GM12878 (cell line): ENCODE data around the gene NRXN3. TPM values are rescaled to one million over a fixed set of nuclear protein-coding genes. Genes with fewer than 3 reads are reported as not detected.

Source experiments
- ATAC-seq: fragments of 200-7000 bp; cut with Tn5 transposase; 3 replicates; pipeline ENCODE4 v1.9.1; 2020; ENCODE audit warnings: mild to moderate bottlenecking, moderate library complexity
- BruUV-seq: library from RNA; stranded (reverse); fragments of 400-500 nt; replicated peaks from 2 replicates; lab custom pipeline; 2021; lab: Mats Ljungman, UMichigan
- CTCF ChIA-PET: fragments of 300-600 bp; sonication (Branson Sonifier 250); formaldehyde crosslinking; extraction: SDS; loops from one replicate; lab custom pipeline; 2021; ENCODE audit warnings: inconsistent platforms; lab: Yijun Ruan, JAX
- POLR2A ChIA-PET: fragments of 350-600 bp; formaldehyde crosslinking; extraction: SDS; loops from one replicate; lab custom pipeline; 2021; ENCODE audit warnings: inconsistent platforms; lab: Charles Lee
- RAD21 ChIA-PET: fragments of 300-600 bp; sonication (Branson Sonifier 250); formaldehyde crosslinking; loops from one replicate; lab custom pipeline; 2023; ENCODE audit warnings: antibody characterized with exemption; ENCODE audit not compliant: unreplicated experiment; lab: Charles Lee
- SMC1A ChIA-PET: fragments of 300-600 bp; sonication (Branson Sonifier 250); formaldehyde crosslinking; loops from one replicate; lab custom pipeline; 2023; ENCODE audit not compliant: unreplicated experiment, uncharacterized antibody; lab: Charles Lee
- DNase-seq: peaks from one replicate; pipeline ENCODE4 v3.0.0-alpha.2; 2011; ENCODE audit warnings: low read depth, low spot score
- FAIRE-seq: peaks from 3 replicates; lab custom pipeline; 2011; peaks lifted over from hg19 to GRCh38; lab: Jason Lieb, UNC
- H2AFZ ChIP-seq: 2 replicates; pipeline ENCODE4 v1.6.0; 2011; ENCODE audit warnings: low read depth, low read length, control low read depth; ENCODE audit not compliant: control insufficient read depth
- H3K27ac ChIP-seq: 2 replicates; pipeline ENCODE4 v1.5.1; 2011; ENCODE audit warnings: control low read depth; ENCODE audit not compliant: control insufficient read depth, insufficient read depth
- H3K27me3 ChIP-seq, 2 experiments: replicated peaks in 1 of 2; 2 replicates each; pipeline versions ENCODE4 v1.6.0 to v1.6.1; 2011; ENCODE audit warnings: low read length in 1 of 2; ENCODE audit not compliant: control insufficient read depth in 2 of 2, insufficient read depth in 2 of 2
- H3K36me3 ChIP-seq, 2 experiments: 2 replicates each; pipeline ENCODE4 v1.5.1; 2011; ENCODE audit warnings: low read length in 1 of 2; ENCODE audit not compliant: control insufficient read depth in 2 of 2, insufficient read depth in 2 of 2
- H3K4me1 ChIP-seq: 2 replicates; pipeline ENCODE4 v1.6.1; 2011; ENCODE audit warnings: mild to moderate bottlenecking, low read length, moderate library complexity, mixed read lengths; ENCODE audit not compliant: control insufficient read depth, insufficient read depth
- H3K4me2 ChIP-seq: 2 replicates; pipeline ENCODE4 v1.6.0; 2011; ENCODE audit warnings: control low read depth; ENCODE audit not compliant: control insufficient read depth, insufficient read depth
- H3K4me3 ChIP-seq: fragments of 200-600 bp; sonication (generic); 2 replicates; pipeline ENCODE4 v1.5.1; 2016
- H3K79me2 ChIP-seq: 2 replicates; pipeline ENCODE4 v1.6.0; 2011; ENCODE audit warnings: low read length; ENCODE audit not compliant: control insufficient read depth, insufficient read depth
- H3K9ac ChIP-seq: 2 replicates; pipeline ENCODE4 v1.8.0; 2011; ENCODE audit warnings: low read length, control low read depth, mixed read lengths; ENCODE audit not compliant: control insufficient read depth, insufficient read depth
- H3K9me3 ChIP-seq: replicated peaks from 3 replicates; pipeline ENCODE4 v1.5.1; 2011; ENCODE audit warnings: mild to moderate bottlenecking, low read length; ENCODE audit not compliant: control insufficient read depth, insufficient read depth
- H4K20me1 ChIP-seq: 2 replicates; pipeline ENCODE4 v1.6.0; 2011; ENCODE audit not compliant: control insufficient read depth, insufficient read depth
- ASH2L ChIP-seq: fragments of 300-600, 200-600 bp; sonication (generic); IDR thresholded peaks from 2 replicates; pipeline ENCODE4 v1.6.1; 2017; ENCODE audit warnings: low read depth, mild to moderate bottlenecking, borderline replicate concordance
- CBX5 ChIP-seq: sonication (generic); IDR thresholded peaks from 2 replicates; pipeline ENCODE4 v1.6.1; 2016; ENCODE audit warnings: low read depth, moderate library complexity, mild to moderate bottlenecking, inconsistent platforms
- FOS ChIP-seq: IDR thresholded peaks from 3 replicates; pipeline ENCODE4 v1.6.1; 2011; ENCODE audit warnings: borderline replicate concordance; ENCODE audit not compliant: insufficient read length; ENCODE audit errors: extremely low read depth
- FOXK2 ChIP-seq: fragments of 450-650 bp; IDR thresholded peaks from 2 replicates; pipeline ENCODE4 v1.6.1; 2017; ENCODE audit warnings: mild to moderate bottlenecking, moderate library complexity
- IRF3 ChIP-seq: fragments of 450-650 bp; IDR thresholded peaks from 2 replicates; pipeline ENCODE4 v1.6.1; 2014; ENCODE audit warnings: mild to moderate bottlenecking
- MXI1 ChIP-seq: fragments of 150-350 bp; IDR thresholded peaks from 2 replicates; pipeline ENCODE4 v1.6.1; 2011; ENCODE audit warnings: low read depth, mild to moderate bottlenecking, inconsistent platforms, low read length, improper control_type of control experiment
- MYB ChIP-seq: fragments of 150-350 bp; IDR thresholded peaks from 2 replicates; pipeline ENCODE4 v1.6.1; 2014; ENCODE audit warnings: mild to moderate bottlenecking, low read depth, low read length, borderline replicate concordance
- NFIC ChIP-seq: IDR thresholded peaks from 2 replicates; pipeline ENCODE4 v1.6.1; 2012; ENCODE audit warnings: low read depth, mild to moderate bottlenecking, inconsistent platforms, low read length, moderate library complexity
- RAD21 ChIP-seq: IDR thresholded peaks from 2 replicates; pipeline ENCODE4 v1.6.1; 2011; ENCODE audit warnings: mild to moderate bottlenecking, low read depth, low read length, moderate library complexity; ENCODE audit not compliant: insufficient read depth
- RAD51 ChIP-seq: fragments of 450-650 bp; IDR thresholded peaks from 2 replicates; pipeline ENCODE4 v1.6.1; 2016; ENCODE audit warnings: moderate library complexity, mild to moderate bottlenecking, inconsistent platforms
- SMAD1 ChIP-seq: fragments of 450-650 bp; IDR thresholded peaks from 2 replicates; pipeline ENCODE4 v1.6.1; 2018; ENCODE audit warnings: mild to moderate bottlenecking, low read depth; ENCODE audit not compliant: partially characterized antibody
- TBL1XR1 ChIP-seq: IDR thresholded peaks from 2 replicates; pipeline ENCODE4 v1.6.1; 2012; ENCODE audit warnings: low read depth, low read length, improper control_type of control experiment
- ZBED1 ChIP-seq: IDR thresholded peaks from 2 replicates; pipeline ENCODE4 v1.6.1; 2016; ENCODE audit warnings: borderline replicate concordance
- ZNF217 ChIP-seq: fragments of 450-650 bp; IDR thresholded peaks from 2 replicates; pipeline ENCODE4 v1.6.1; 2017; ENCODE audit warnings: antibody characterized with exemption, mild to moderate bottlenecking
- ZZZ3 ChIP-seq: IDR thresholded peaks from 2 replicates; pipeline ENCODE4 v1.6.1; 2011; ENCODE audit warnings: low read depth; ENCODE audit not compliant: control insufficient read depth, insufficient read length
- WGBS: methylation state at CpG from one replicate; pipeline ENCODE4 v1.1.6; 2016; ENCODE audit warnings: low lambda C conversion rate; ENCODE audit not compliant: insufficient replicate concordance, insufficient coverage; ENCODE audit errors: missing lambda C conversion rate; 5-methylcytosine and 5-hydroxymethylcytosine counted together
- in situ Hi-C: fragments of 300-500 bp; cut with MboI; formaldehyde crosslinking; loops from 9 replicates; pipeline ENCODE4 v1.14.3; 2018; ENCODE audit warnings: mixed read lengths
- intact Hi-C: fragments of 100-400 bp; cut with micrococcal nuclease; formaldehyde crosslinking; loops from one replicate; pipeline ENCODE4 v1.14.2; 2022; ENCODE audit not compliant: unreplicated experiment
- polyA plus RNA-seq, 11 experiments: library from polyadenylated mRNA; depleted of rRNA in 4 of 11; unstranded in 6 of 11; stranded (reverse) in 5 of 11; fragments of >200 nt; fragmentation: Nextera tagmentation in 4 of 11; fragmentation: Illumina TruSeq in 1 of 11; extraction: Ambion mirVana in 4 of 11; extraction: Trizol in 1 of 11; gene quantifications; 1 replicate in 1 of 11; 2 replicates in 10 of 11; pipeline versions ENCODE4 v1.2.1 to v1.2.3, GENCODE V29; 2011 to 2016; ENCODE audit warnings: inconsistent platforms in 2 of 11, missing spikeins in 2 of 11, low read depth in 1 of 11
- total RNA-seq, 4 experiments: library from RNA; depleted of rRNA in 3 of 4; stranded (reverse); fragments of >200 nt in 3 of 4; fragmentation: Illumina TruSeq in 1 of 4; extraction: Trizol in 1 of 4; gene quantifications; 2 replicates each; pipeline versions ENCODE4 v1.2.1 to v1.2.3, GENCODE V29; 2013 to 2021
- TF ChIP-seq, protein P1 (sequence below): IDR thresholded peaks from 2 replicates; pipeline ENCODE4 v1.6.1; 2012; ENCODE audit warnings: improper control_type of control experiment, low read depth, low read length; ENCODE audit not compliant: insufficient replicate concordance
- TF ChIP-seq, protein P2 (sequence below): fragments of 450-650 bp; IDR thresholded peaks from 2 replicates; pipeline ENCODE4 v1.6.1; 2017; ENCODE audit warnings: borderline replicate concordance

The NRXN3 gene
- total and polyA plus RNA-seq, 10 of the 15 experiments (the other 5 are each of a cell fraction or from before 2014, with no cell fraction given), result 0.52 to 3.3 (median 1.4) TPM

- H3K79me2 ChIP-seq, result no peaks in the 10 kb centered on the region
- POLR2A ChIA-PET, result no interaction called here
- BruUV-seq, result no TSS peak
- H3K36me3 ChIP-seq, result no peaks in the 10 kb centered on the region
- CTCF ChIA-PET, result no interaction called here
- no peaks in the 10 kb centered on the region for H3K9me3 ChIP-seq
- no peak overlapping the region for H3K9ac ChIP-seq
- H4K20me1 ChIP-seq, result no peaks in the 10 kb centered on the region
- no peak overlapping the region for H3K4me2 ChIP-seq
- WGBS, result 51% methylated on average over 5 of the region's 5 CpGs
- ATAC-seq (no peak), DNase-seq (no peak), FAIRE-seq (no peak)
- RAD21 ChIA-PET, result no interaction called here
- H2AFZ ChIP-seq, result no peak overlapping the region
- no peak overlapping the region for H3K27ac ChIP-seq
- in situ Hi-C loops (no loop called here), intact Hi-C loops (no loop called here)
- no peaks in the 10 kb centered on the region for H3K4me1 ChIP-seq
- no peaks in the 10 kb centered on the region for H3K27me3 ChIP-seq
- SMC1A ChIA-PET, result no interaction called here
- H3K4me3 ChIP-seq, result no peak overlapping the region
- TF ChIP-seq IRF3, result no peak
- TF ChIP-seq, protein P1, sequence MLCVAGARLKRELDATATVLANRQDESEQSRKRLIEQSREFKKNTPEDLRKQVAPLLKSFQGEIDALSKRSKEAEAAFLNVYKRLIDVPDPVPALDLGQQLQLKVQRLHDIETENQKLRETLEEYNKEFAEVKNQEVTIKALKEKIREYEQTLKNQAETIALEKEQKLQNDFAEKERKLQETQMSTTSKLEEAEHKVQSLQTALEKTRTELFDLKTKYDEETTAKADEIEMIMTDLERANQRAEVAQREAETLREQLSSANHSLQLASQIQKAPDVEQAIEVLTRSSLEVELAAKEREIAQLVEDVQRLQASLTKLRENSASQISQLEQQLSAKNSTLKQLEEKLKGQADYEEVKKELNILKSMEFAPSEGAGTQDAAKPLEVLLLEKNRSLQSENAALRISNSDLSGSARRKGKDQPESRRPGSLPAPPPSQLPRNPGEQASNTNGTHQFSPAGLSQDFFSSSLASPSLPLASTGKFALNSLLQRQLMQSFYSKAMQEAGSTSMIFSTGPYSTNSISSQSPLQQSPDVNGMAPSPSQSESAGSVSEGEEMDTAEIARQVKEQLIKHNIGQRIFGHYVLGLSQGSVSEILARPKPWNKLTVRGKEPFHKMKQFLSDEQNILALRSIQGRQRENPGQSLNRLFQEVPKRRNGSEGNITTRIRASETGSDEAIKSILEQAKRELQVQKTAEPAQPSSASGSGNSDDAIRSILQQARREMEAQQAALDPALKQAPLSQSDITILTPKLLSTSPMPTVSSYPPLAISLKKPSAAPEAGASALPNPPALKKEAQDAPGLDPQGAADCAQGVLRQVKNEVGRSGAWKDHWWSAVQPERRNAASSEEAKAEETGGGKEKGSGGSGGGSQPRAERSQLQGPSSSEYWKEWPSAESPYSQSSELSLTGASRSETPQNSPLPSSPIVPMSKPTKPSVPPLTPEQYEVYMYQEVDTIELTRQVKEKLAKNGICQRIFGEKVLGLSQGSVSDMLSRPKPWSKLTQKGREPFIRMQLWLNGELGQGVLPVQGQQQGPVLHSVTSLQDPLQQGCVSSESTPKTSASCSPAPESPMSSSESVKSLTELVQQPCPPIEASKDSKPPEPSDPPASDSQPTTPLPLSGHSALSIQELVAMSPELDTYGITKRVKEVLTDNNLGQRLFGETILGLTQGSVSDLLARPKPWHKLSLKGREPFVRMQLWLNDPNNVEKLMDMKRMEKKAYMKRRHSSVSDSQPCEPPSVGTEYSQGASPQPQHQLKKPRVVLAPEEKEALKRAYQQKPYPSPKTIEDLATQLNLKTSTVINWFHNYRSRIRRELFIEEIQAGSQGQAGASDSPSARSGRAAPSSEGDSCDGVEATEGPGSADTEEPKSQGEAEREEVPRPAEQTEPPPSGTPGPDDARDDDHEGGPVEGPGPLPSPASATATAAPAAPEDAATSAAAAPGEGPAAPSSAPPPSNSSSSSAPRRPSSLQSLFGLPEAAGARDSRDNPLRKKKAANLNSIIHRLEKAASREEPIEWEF, result no peak
- no peak for TF ChIP-seq RAD51
- no peak for TF ChIP-seq CBX5
- TF ChIP-seq FOS, result no peak
- no peak for TF ChIP-seq NFIC
- TF ChIP-seq ZZZ3, result no peak
- TF ChIP-seq SMAD1, result no peak
- TF ChIP-seq ASH2L, result no peak
- no peak for TF ChIP-seq MYB
- no peak for TF ChIP-seq MXI1
- TF ChIP-seq RAD21, result no peak
- TF ChIP-seq ZNF217, result no peak
- TF ChIP-seq FOXK2, result no peak
- TF ChIP-seq ZBED1, result no peak
- TF ChIP-seq, protein P2, sequence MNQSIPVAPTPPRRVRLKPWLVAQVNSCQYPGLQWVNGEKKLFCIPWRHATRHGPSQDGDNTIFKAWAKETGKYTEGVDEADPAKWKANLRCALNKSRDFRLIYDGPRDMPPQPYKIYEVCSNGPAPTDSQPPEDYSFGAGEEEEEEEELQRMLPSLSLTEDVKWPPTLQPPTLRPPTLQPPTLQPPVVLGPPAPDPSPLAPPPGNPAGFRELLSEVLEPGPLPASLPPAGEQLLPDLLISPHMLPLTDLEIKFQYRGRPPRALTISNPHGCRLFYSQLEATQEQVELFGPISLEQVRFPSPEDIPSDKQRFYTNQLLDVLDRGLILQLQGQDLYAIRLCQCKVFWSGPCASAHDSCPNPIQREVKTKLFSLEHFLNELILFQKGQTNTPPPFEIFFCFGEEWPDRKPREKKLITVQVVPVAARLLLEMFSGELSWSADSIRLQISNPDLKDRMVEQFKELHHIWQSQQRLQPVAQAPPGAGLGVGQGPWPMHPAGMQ, result no peak
- TF ChIP-seq TBL1XR1, result no peak
Observed at GRCh38 chr14:79480212-79480611, 1310.0 kb downstream of the NRXN3 start.
